ENCODE measurements around the gene SMYD1.

The SMYD1 gene

GRCh38 chr2:88141952-88142351 is 74.3 kb downstream of the SMYD1 start:
- no peak for DNase-seq (ENCODE audit: low read depth in 2 of 2)

DNA sequence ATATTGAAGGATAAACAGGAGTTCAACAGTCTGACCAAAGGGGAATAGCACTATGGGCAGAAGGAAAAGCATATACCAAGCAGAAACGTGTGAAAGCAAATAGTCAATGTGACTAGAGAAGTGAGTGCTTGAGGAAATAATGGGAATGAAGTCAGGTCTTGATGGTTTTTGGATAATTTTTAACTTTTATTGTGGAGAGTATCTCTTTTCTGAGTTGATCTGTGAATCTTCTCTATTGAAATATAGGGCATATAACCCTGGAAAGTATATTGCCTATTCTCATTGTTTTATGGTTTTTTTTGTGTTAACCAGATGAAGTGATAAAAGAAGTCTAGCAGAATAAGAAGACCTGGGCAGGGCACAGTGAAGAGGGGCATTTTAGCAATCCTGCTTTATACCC is 76.6 kb downstream of the SMYD1 start:
- no peak for DNase-seq (ENCODE audit: low read depth in 2 of 2)

DNA sequence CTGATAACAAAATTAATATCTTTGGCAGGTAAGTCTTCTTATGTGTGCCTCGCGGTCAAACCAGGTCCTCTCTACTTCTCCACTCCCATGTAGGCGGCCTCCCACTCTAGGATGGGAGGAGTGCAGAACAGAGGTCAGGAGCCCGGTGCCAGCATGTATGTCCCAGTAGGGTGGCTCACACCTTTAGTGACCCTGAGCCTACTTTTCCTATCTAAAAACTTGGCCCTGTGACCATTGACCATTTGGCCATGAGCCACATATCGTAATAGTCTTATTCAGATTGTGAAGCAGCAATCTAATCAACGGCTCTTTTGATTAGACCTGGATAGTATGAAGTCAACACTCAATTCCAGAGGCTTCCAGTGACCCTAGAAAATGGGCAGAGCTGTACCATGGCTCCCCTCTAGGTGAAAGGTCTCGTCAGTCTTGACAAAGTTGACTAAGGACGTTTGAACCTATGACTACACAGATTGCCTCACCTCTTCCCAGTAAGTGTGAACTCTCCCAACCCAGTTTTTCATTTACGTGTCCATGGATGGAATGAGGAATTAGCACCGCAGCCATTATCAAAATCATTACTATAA is 77.4 kb downstream of the SMYD1 start:
- DNase-seq (ENCODE audit: low read depth in 2 of 2) = no peak

DNA sequence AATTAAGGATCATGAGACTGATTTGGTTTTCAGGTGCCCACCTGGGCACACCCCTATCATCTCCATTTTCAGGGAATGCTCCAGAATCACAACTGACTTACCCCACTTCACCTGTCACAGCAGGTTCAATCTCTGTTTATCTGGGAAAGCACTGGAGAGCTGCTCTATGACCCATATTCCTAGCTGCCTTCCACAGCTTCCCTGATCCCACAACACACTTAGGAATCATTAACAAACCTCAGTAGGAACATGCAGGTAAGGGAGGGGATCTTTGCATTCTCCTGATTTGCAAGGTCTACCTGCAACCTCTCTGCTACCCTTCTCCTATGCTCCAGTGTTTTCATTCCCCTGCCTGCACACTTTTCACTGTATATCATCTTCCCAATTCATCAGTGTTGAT is 79.0 kb downstream of the SMYD1 start:
- no peak for DNase-seq (ENCODE audit: low read depth in 2 of 2)

DNA sequence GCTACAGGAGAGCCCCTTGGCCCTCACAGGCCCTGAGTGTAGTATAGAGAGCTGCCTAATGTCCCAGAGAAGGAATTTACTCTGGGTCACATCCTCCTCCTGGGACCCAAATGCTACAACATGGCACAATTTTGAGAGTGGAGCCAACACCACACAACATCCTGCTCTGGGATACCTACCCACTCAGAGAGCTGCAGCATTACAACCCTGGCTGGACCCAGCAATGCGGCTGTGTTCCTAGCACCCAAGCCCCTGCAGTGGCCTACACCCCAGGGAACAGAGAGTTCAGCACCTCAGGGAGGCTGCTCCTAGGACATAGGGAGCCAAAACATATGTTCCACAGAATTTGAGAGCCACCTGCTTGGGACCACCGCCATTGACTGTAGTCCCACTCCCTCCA is 79.5 kb downstream of the SMYD1 start:
- DNase-seq (ENCODE audit: low read depth in 2 of 2) = no peak

DNA sequence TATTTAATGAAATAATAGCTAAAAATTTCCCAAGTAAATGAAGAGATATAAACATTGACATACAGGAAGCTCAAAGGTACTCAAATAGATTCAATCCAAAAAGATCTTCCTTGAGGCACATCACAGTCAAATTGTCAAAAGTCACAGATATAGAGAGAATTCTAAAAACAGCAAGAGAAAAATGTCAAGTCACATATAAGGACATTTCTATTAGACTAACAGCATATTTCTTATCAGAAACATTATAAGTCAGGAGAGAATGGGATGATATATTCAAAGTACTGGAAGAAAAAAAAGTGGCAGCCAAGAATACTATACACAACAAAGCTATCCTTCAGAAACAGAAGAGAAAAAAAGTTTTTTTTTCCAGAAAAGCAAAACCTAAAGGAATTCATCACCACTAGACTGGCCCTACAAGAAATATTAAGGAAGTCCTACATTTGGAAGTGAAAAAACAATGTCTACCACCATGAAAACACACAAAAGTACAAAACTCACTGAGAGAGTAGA is 81.4 kb downstream of the SMYD1 start:
- DNase-seq (ENCODE audit: low read depth in 2 of 2) = no peak

- DNase-seq (ENCODE audit: low read depth in 2 of 2) = no peak
Measured at GRCh38 chr2:88159481-88159880, 91.9 kb downstream of the SMYD1 start.

- DNase-seq (ENCODE audit: low read depth in 2 of 2) = peak; percentile 14 to 41
Measured at GRCh38 chr2:88159955-88160415, 92.4 kb downstream of the SMYD1 start.

DNA sequence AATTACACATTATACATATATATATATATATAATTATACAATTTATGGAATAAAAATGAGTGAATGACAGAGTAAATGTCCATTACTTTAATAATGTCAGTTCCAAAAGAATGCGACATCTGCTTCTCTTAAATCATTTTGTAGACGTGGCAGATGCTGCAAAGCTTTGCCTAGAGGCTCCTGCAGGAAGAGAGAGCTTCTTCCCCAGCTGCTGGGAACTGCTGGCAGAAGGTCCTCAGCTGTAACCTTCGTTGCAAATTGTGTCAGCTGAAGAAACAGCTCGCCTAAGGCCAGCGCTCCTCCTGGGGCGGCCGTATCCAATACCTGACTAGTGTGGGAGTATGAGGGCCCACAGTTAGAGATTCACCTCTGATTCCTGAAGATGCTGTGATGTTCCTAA is 92.9 kb downstream of the SMYD1 start:
- DNase-seq (ENCODE audit: low read depth in 2 of 2) = no peak

- DNase-seq (ENCODE audit: low read depth in 2 of 2) = no peak
Measured at GRCh38 chr2:88161446-88162244, 94.0 kb downstream of the SMYD1 start.
